PC-3 (cell line): ENCODE results near the gene C6orf89. TPM values are rescaled to one million over a fixed set of nuclear protein-coding genes. Genes with fewer than 3 reads are reported as not detected.

Experiments used
- ATAC-seq: fragments of 200-7000 bp; cut with Tn5 transposase; 2 replicates; pipeline ENCODE4 v1.9.1; 2020; ENCODE audit warnings: mild to moderate bottlenecking, moderate library complexity
- BruUV-seq: library from RNA; stranded (reverse); fragments of 400-500 nt; replicated peaks from 2 replicates; lab custom pipeline; 2021; lab: Mats Ljungman, UMichigan
- CTCF ChIA-PET: fragments of 300-600 bp; sonication (Branson Sonifier 250); formaldehyde crosslinking; loops from one replicate; lab custom pipeline; 2022; ENCODE audit warnings: antibody characterized with exemption; lab: Charles Lee
- POLR2A ChIA-PET: fragments of 300-600 bp; sonication (Branson Sonifier 250); formaldehyde crosslinking; loops from one replicate; lab custom pipeline; 2022; ENCODE audit warnings: antibody characterized with exemption; ENCODE audit not compliant: unreplicated experiment; lab: Charles Lee
- DNase-seq: peaks from one replicate; pipeline ENCODE4 v3.0.0-alpha.2; 2015
- H2AFZ ChIP-seq: fragments of 300-600 bp; sonication (generic); 2 replicates; pipeline ENCODE4 v1.6.0; 2016; ENCODE audit warnings: antibody characterized with exemption, low read length
- H3F3A ChIP-seq: fragments of 300-600 bp; sonication (generic); one replicate; pipeline ENCODE4 v1.6.0; 2017; ENCODE audit warnings: antibody characterized with exemption, low read length, control low read depth, mild to moderate bottlenecking; ENCODE audit not compliant: unreplicated experiment
- H3K27ac ChIP-seq: fragments of 300-600 bp; sonication (generic); 2 replicates; pipeline ENCODE4 v1.5.1; 2016; ENCODE audit warnings: mild to moderate bottlenecking, low read length
- H3K27me3 ChIP-seq: fragments of 300-600 bp; sonication (generic); 2 replicates; pipeline ENCODE4 v1.6.1; 2016; ENCODE audit warnings: low read length, mixed read lengths
- H3K36me3 ChIP-seq: fragments of 300-600 bp; sonication (generic); 2 replicates; pipeline ENCODE4 v1.6.1; 2016; ENCODE audit warnings: low read depth, mixed run types, low read length, mixed read lengths
- H3K4me1 ChIP-seq: fragments of 300-600 bp; sonication (generic); 2 replicates; pipeline ENCODE4 v1.5.1; 2016; ENCODE audit warnings: low read length; ENCODE audit not compliant: insufficient read depth
- H3K4me2 ChIP-seq: fragments of 300-600 bp; sonication (generic); 2 replicates; pipeline ENCODE4 v1.6.0; 2016; ENCODE audit warnings: low read length
- H3K4me3 ChIP-seq: fragments of 300-600 bp; sonication (generic); 2 replicates; pipeline ENCODE4 v1.5.1; 2016; ENCODE audit warnings: mild to moderate bottlenecking, low read length, mixed read lengths
- H3K79me2 ChIP-seq: fragments of 300-600 bp; sonication (generic); 2 replicates; pipeline ENCODE4 v1.6.1; 2017; ENCODE audit warnings: low read length, mixed read lengths
- H3K9ac ChIP-seq: fragments of 300-600 bp; sonication (generic); 2 replicates; pipeline ENCODE4 v1.6.0; 2016; ENCODE audit warnings: mild to moderate bottlenecking, low read length
- H3K9me2 ChIP-seq: fragments of 300-600 bp; sonication (generic); replicated peaks from 2 replicates; pipeline ENCODE4 v1.6.1; 2016; ENCODE audit warnings: mixed run types, low read length, mixed read lengths
- H3K9me3 ChIP-seq: fragments of 300-600 bp; sonication (generic); 2 replicates; pipeline ENCODE4 v1.6.1; 2016; ENCODE audit warnings: low read length, mixed read lengths
- H4K20me1 ChIP-seq: fragments of 300-600 bp; sonication (generic); 2 replicates; pipeline ENCODE4 v1.6.1; 2016; ENCODE audit warnings: low read length, mixed read lengths
- CTCF ChIP-seq: fragments of 300-600 bp; sonication (generic); conservative IDR thresholded peaks from 2 replicates; pipeline ENCODE4 v1.5.1; 2017; ENCODE audit warnings: antibody characterized with exemption, low read depth, mild to moderate bottlenecking, low read length
- EZH2 ChIP-seq: fragments of 300-600 bp; sonication (generic); IDR thresholded peaks from one replicate; pipeline ENCODE4 v1.6.1; 2017; ENCODE audit warnings: antibody characterized with exemption, mild to moderate bottlenecking, low read length; ENCODE audit not compliant: unreplicated experiment
- EZH2phosphoT487 ChIP-seq: fragments of 300-600 bp; sonication (generic); IDR thresholded peaks from 2 replicates; pipeline ENCODE4 v1.6.1; 2018; ENCODE audit warnings: mild to moderate bottlenecking, antibody characterized with exemption, low read length, borderline replicate concordance
- intact Hi-C: fragments of 100-400 bp; cut with micrococcal nuclease; formaldehyde crosslinking; loops from 2 replicates; pipeline ENCODE4 v1.9.0; 2023
- total RNA-seq: library from RNA; depleted of rRNA; stranded (reverse); fragments of >200 nt; gene quantifications from 2 replicates; pipeline ENCODE4 v1.2.3, GENCODE V29; 2014

C6orf89 gene
- total RNA-seq, 1 experiment from 2014 or later = 27.8 TPM

GRCh38 chr6:36929607-36930006 is 43.9 kb downstream of the C6orf89 start:
- CTCF ChIA-PET = no interaction called here
- Histone ChIP-seq H3K27ac (no peak overlapping the region), H3K4me3 (no peak overlapping the region), H3K27me3 (no peaks in the 10 kb centered on the region), H3K4me2 (peak overlapping the region; percentile 20), H3K9ac (no peak overlapping the region), H3K9me2 (no peaks in the 10 kb centered on the region), H4K20me1 (no peaks in the 10 kb centered on the region), H3K4me1 (peaks cover 23% of the 10 kb centered on the region), H3F3A (peaks cover 3% of the 10 kb centered on the region), H3K36me3 (no peaks in the 10 kb centered on the region), H2AFZ (no peak overlapping the region), H3K79me2 (no peaks in the 10 kb centered on the region), H3K9me3 (no peaks in the 10 kb centered on the region)
- DNase-seq = peak; percentile 49
- no TSS peak for BruUV-seq
- peak; percentile 83 for ATAC-seq
- intact Hi-C loops = no loop called here
- POLR2A ChIA-PET = no interaction called here
- TF ChIP-seq EZH2phosphoT487 (no peak), CTCF (no peak), EZH2 (no peak)

- intact Hi-C loops = no loop called here
- TF ChIP-seq EZH2phosphoT487 (no peak), CTCF (no peak), EZH2 (no peak)
- H3K36me3 ChIP-seq = no peaks in the 10 kb centered on the region
- no peaks in the 10 kb centered on the region for H4K20me1 ChIP-seq
- ChIA-PET POLR2A (no interaction called here), CTCF (no interaction called here)
- no peak overlapping the region for H3K27ac ChIP-seq
- no peak overlapping the region for H2AFZ ChIP-seq
- peaks cover 3% of the 10 kb centered on the region for H3F3A ChIP-seq
- no peak overlapping the region for H3K9ac ChIP-seq
- no peaks in the 10 kb centered on the region for H3K9me3 ChIP-seq
- H3K4me3 ChIP-seq = no peak overlapping the region
- peaks cover 23% of the 10 kb centered on the region for H3K4me1 ChIP-seq
- no TSS peak for BruUV-seq
- ATAC-seq (no peak), DNase-seq (no peak)
- H3K27me3 ChIP-seq = no peaks in the 10 kb centered on the region
- H3K9me2 ChIP-seq = no peaks in the 10 kb centered on the region
- H3K4me2 ChIP-seq = no peak overlapping the region
- H3K79me2 ChIP-seq = no peaks in the 10 kb centered on the region
Observed at GRCh38 chr6:36930483-36930882, 44.7 kb downstream of the C6orf89 start.

- H3K27ac ChIP-seq = no peak overlapping the region
- BruUV-seq = no TSS peak
- peak; percentile 63 for ATAC-seq
- no peaks in the 10 kb centered on the region for H3K36me3 ChIP-seq
- ChIA-PET POLR2A (no interaction called here), CTCF (no interaction called here)
- H3K9me3 ChIP-seq = no peaks in the 10 kb centered on the region
- no peaks in the 10 kb centered on the region for H3K27me3 ChIP-seq
- H3K4me2 ChIP-seq = peak overlapping the region; percentile 48
- H3K4me1 ChIP-seq = peaks cover 23% of the 10 kb centered on the region
- peaks cover 3% of the 10 kb centered on the region for H3F3A ChIP-seq
- no peaks in the 10 kb centered on the region for H4K20me1 ChIP-seq
- no peak overlapping the region for H3K9ac ChIP-seq
- H3K4me3 ChIP-seq = no peak overlapping the region
- no peak overlapping the region for H2AFZ ChIP-seq
- H3K9me2 ChIP-seq = no peaks in the 10 kb centered on the region
- DNase-seq = peak; percentile 64
- TF ChIP-seq EZH2 (no peak), EZH2phosphoT487 (no peak), CTCF (no peak)
- intact Hi-C loops = no loop called here
- H3K79me2 ChIP-seq = no peaks in the 10 kb centered on the region
Observed at GRCh38 chr6:36933102-36933501, 47.4 kb downstream of the C6orf89 start.
